ENCODE results near the gene IPCEF1. TPM values are rescaled to one million over a fixed set of nuclear protein-coding genes. Genes with fewer than 3 reads are reported as not detected.
A peak's percentile ranks its signal among the peaks of the same experiment; 100 is the strongest.
"Not testable (repeated sequence)": the region's sequence is repeated elsewhere in the genome, so short reads cannot be mapped to it uniquely, and the experiment has no call there.

IPCEF1 gene
- total and polyA plus RNA-seq, 5 donors from 2014 or later: 82.4 to 160 (median 85.9) TPM

DNA sequence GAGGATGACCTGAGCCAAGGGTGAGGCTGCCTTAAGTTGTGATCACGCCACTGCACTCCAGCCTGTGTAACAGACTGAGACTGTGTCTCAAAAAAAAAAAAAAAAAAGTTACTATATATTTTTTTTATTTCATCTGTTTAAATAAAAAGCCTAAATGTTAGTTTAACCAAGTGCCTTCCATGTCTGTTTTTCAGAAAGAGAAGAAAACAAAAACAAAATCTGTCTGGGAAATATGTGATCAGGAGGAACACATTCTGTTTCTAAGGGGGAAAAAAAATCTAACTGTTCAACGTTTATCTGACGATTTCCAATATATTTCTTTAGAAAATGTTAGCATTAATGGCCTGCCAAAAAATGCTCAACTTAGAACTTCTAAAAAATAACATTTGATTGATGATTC lies 147.0 kb downstream of the IPCEF1 start:
- peaks cover 69% of the 10 kb centered on the region for H3K36me3 Mint-ChIP-seq
- DNase-seq (no peak), ATAC-seq (ENCODE audit: low read depth in 2 of 2) (no peak)
- no peaks in the 10 kb centered on the region for H3K27me3 Mint-ChIP-seq
- no peak overlapping the region for H3K4me3 Mint-ChIP-seq
- Histone ChIP-seq H3K4me1 (ENCODE audit: control insufficient read depth, insufficient read depth, low read length, poor library complexity, severe bottlenecking) (no peaks in the 10 kb centered on the region), H3K9me3 (ENCODE audit: control insufficient read depth in 2 of 2, low read length in 2 of 2) (no peaks in the 10 kb centered on the region), H3K4me3 (ENCODE audit: low read depth, low read length) (no peak overlapping the region), H3K36me3 (ENCODE audit: control insufficient read depth, insufficient read depth, low read length) (peaks cover 97% of the 10 kb centered on the region), H3K27ac (ENCODE audit: insufficient read depth, low read length, poor library complexity, severe bottlenecking) (no peak overlapping the region), H3K27me3 (ENCODE audit: control insufficient read depth, insufficient read depth, low read length) (no peaks in the 10 kb centered on the region)
- peaks cover 34 to 62% (median 46%) of the 10 kb centered on the region in 4 donors for H3K4me1 Mint-ChIP-seq
- H3K27ac Mint-ChIP-seq: no peak overlapping the region
- H3K9me3 Mint-ChIP-seq: no peaks in the 10 kb centered on the region

DNA sequence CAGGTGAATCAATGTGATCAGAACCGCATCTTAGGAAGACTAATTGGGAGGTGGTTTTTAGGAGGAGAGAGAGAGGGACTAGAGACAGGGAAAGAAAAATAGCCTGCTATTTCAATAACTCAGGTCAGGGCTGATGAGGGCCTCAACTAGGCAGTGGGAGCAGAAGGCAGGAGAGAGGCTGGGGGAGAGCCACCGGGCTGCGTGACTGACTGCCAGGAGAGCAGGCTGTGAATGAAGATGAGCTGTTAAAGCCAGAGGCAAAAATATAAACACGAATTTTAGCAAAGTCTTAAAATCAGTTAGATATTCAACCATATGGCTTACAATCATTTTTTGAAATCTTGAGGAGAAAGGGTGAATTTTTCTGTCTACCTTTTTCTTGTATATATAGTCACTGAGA lies 149.6 kb downstream of the IPCEF1 start:
- Mint-ChIP-seq H3K36me3 (peaks cover 72% of the 10 kb centered on the region), H3K27me3 (no peaks in the 10 kb centered on the region), H3K9me3 (peaks cover 0 to 1% (median 0%) of the 10 kb centered on the region in 7 donors), H3K4me3 (no peak overlapping the region), H3K4me1 (peaks cover 45 to 66% (median 54%) of the 10 kb centered on the region in 4 donors), H3K27ac (peak overlapping the region in 1 of 3 donors; percentile 73)
- H3K9me3 ChIP-seq (ENCODE audit: control insufficient read depth in 2 of 2, low read length in 2 of 2): no peaks in the 10 kb centered on the region
- no peaks in the 10 kb centered on the region for H3K27me3 ChIP-seq (ENCODE audit: control insufficient read depth, insufficient read depth, low read length)
- H3K36me3 ChIP-seq (ENCODE audit: control insufficient read depth, insufficient read depth, low read length): peaks cover 98% of the 10 kb centered on the region
- ATAC-seq (ENCODE audit: low read depth in 2 of 2) (no peak), DNase-seq (no peak)
- no peaks in the 10 kb centered on the region for H3K4me1 ChIP-seq (ENCODE audit: control insufficient read depth, insufficient read depth, low read length, poor library complexity, severe bottlenecking)
- no peak overlapping the region for H3K27ac ChIP-seq (ENCODE audit: insufficient read depth, low read length, poor library complexity, severe bottlenecking)
- no peak overlapping the region for H3K4me3 ChIP-seq (ENCODE audit: low read depth, low read length)

- ATAC-seq (ENCODE audit: low read depth in 2 of 2) (no peak), DNase-seq (no peak)
- H3K27me3 Mint-ChIP-seq: no peaks in the 10 kb centered on the region
- no peaks in the 10 kb centered on the region for H3K9me3 ChIP-seq (ENCODE audit: control insufficient read depth in 2 of 2, low read length in 2 of 2)
- H3K36me3 ChIP-seq (ENCODE audit: control insufficient read depth, insufficient read depth, low read length): peaks cover 97% of the 10 kb centered on the region
- H3K4me1 ChIP-seq (ENCODE audit: control insufficient read depth, insufficient read depth, low read length, poor library complexity, severe bottlenecking): no peaks in the 10 kb centered on the region
- no peak overlapping the region for H3K4me3 ChIP-seq (ENCODE audit: low read depth, low read length)
- H3K4me1 Mint-ChIP-seq: peaks cover 52 to 70% (median 59%) of the 10 kb centered on the region in 4 donors
- H3K27ac ChIP-seq (ENCODE audit: insufficient read depth, low read length, poor library complexity, severe bottlenecking): no peak overlapping the region
- H3K36me3 Mint-ChIP-seq: peaks cover 80% of the 10 kb centered on the region
- no peaks in the 10 kb centered on the region for H3K27me3 ChIP-seq (ENCODE audit: control insufficient read depth, insufficient read depth, low read length)
- peak overlapping the region in 2 of 3 donors; percentile 69 to 73 for H3K27ac Mint-ChIP-seq
- no peak overlapping the region for H3K4me3 Mint-ChIP-seq
- peaks cover 0 to 1% (median 0%) of the 10 kb centered on the region in 7 donors for H3K9me3 Mint-ChIP-seq
Measured at GRCh38 chr6:154206141-154206540, 150.5 kb downstream of the IPCEF1 start.

GRCh38 chr6:154202958-154203357 lies 153.6 kb downstream of the IPCEF1 start:
- H3K27me3 Mint-ChIP-seq: no peaks in the 10 kb centered on the region
- peak overlapping the region in 1 of 4 donors; percentile 4 for H3K4me3 Mint-ChIP-seq
- H3K9me3 Mint-ChIP-seq: peaks cover 0 to 1% (median 0%) of the 10 kb centered on the region in 7 donors
- Histone ChIP-seq H3K9me3 (ENCODE audit: control insufficient read depth in 2 of 2, low read length in 2 of 2) (no peaks in the 10 kb centered on the region), H3K27me3 (ENCODE audit: control insufficient read depth, insufficient read depth, low read length) (no peaks in the 10 kb centered on the region), H3K36me3 (ENCODE audit: control insufficient read depth, insufficient read depth, low read length) (peaks cover 97% of the 10 kb centered on the region), H3K4me3 (ENCODE audit: low read depth, low read length) (no peak overlapping the region), H3K27ac (ENCODE audit: insufficient read depth, low read length, poor library complexity, severe bottlenecking) (no peak overlapping the region), H3K4me1 (ENCODE audit: control insufficient read depth, insufficient read depth, low read length, poor library complexity, severe bottlenecking) (no peaks in the 10 kb centered on the region)
- DNase-seq: no peak
- peaks cover 52 to 81% (median 71%) of the 10 kb centered on the region in 4 donors for H3K4me1 Mint-ChIP-seq
- ATAC-seq (ENCODE audit: low read depth in 2 of 2): no peak
- H3K27ac Mint-ChIP-seq: peak overlapping the region; percentile 11 to 42 (median 17)
- H3K36me3 Mint-ChIP-seq: peaks cover 84% of the 10 kb centered on the region

DNA sequence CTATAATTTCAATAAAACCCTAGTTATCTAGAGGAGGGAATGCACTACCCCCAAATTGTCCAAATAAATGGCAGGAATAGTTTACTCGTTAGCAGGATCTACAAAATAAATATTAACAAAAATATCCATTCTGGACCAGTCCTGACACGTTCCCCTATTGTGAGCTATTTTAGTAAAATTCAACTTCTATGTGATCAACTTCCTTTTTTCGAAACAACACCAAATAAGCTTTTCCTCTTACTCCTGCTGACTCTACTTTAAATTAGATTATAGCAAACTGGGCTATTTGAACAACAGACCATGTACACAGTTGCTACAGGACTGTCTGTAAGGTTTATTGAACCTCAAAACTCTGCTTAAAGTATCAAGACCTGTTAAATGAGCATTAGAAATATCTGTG lies 154.3 kb downstream of the IPCEF1 start:
- Mint-ChIP-seq H3K4me3 (no peak overlapping the region), H3K27me3 (no peaks in the 10 kb centered on the region)
- peaks cover 97% of the 10 kb centered on the region for H3K36me3 ChIP-seq (ENCODE audit: control insufficient read depth, insufficient read depth, low read length)

DNA sequence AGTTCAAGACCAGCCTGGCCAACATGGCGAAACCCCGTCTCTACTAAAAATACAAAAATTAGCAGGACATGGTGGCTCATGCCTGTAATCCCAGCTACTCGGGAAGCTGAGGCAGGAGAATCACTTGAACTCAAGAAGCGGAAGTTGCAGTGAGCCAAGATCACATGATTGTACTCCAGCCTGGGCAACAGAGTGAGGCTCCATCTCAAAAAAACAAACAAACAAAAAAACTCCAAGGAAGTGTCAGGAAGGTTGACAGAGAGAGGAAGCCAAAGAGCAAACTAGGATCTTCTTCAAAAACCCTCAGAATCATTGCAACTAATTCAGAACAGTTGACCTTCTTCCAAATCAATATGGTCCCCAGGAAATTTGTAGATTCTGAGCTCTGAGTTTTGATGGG lies 154.9 kb downstream of the IPCEF1 start:
- H3K27ac Mint-ChIP-seq; H3K9me3 ChIP-seq (ENCODE audit: control insufficient read depth in 2 of 2, low read length in 2 of 2); H3K27ac ChIP-seq (ENCODE audit: insufficient read depth, low read length, poor library complexity, severe bottlenecking); H3K4me1 ChIP-seq (ENCODE audit: control insufficient read depth, insufficient read depth, low read length, poor library complexity, severe bottlenecking); H3K4me3 Mint-ChIP-seq; H3K4me3 ChIP-seq (ENCODE audit: low read depth, low read length); DNase-seq; H3K27me3 Mint-ChIP-seq; H3K27me3 ChIP-seq (ENCODE audit: control insufficient read depth, insufficient read depth, low read length); H3K9me3 Mint-ChIP-seq; ATAC-seq (ENCODE audit: low read depth in 2 of 2): not testable (repeated sequence)
- peaks cover 43 to 86% (median 73%) of the 10 kb centered on the region in 4 donors for H3K4me1 Mint-ChIP-seq
- peaks cover 96% of the 10 kb centered on the region for H3K36me3 ChIP-seq (ENCODE audit: control insufficient read depth, insufficient read depth, low read length)
- H3K36me3 Mint-ChIP-seq: peaks cover 73% of the 10 kb centered on the region

More for the DNA sequence above, 154.3 kb downstream of the IPCEF1 start:
- Mint-ChIP-seq H3K27ac (no peak overlapping the region), H3K9me3 (peaks cover 0 to 1% (median 0%) of the 10 kb centered on the region in 7 donors), H3K4me1 (peaks cover 46 to 84% (median 72%) of the 10 kb centered on the region in 4 donors), H3K36me3 (peaks cover 78% of the 10 kb centered on the region)
- DNase-seq (no peak), ATAC-seq (ENCODE audit: low read depth in 2 of 2) (no peak)
- Histone ChIP-seq H3K4me1 (ENCODE audit: control insufficient read depth, insufficient read depth, low read length, poor library complexity, severe bottlenecking) (peaks cover 3% of the 10 kb centered on the region), H3K27me3 (ENCODE audit: control insufficient read depth, insufficient read depth, low read length) (no peaks in the 10 kb centered on the region), H3K27ac (ENCODE audit: insufficient read depth, low read length, poor library complexity, severe bottlenecking) (no peak overlapping the region), H3K4me3 (ENCODE audit: low read depth, low read length) (no peak overlapping the region), H3K9me3 (ENCODE audit: control insufficient read depth in 2 of 2, low read length in 2 of 2) (no peaks in the 10 kb centered on the region)

DNA sequence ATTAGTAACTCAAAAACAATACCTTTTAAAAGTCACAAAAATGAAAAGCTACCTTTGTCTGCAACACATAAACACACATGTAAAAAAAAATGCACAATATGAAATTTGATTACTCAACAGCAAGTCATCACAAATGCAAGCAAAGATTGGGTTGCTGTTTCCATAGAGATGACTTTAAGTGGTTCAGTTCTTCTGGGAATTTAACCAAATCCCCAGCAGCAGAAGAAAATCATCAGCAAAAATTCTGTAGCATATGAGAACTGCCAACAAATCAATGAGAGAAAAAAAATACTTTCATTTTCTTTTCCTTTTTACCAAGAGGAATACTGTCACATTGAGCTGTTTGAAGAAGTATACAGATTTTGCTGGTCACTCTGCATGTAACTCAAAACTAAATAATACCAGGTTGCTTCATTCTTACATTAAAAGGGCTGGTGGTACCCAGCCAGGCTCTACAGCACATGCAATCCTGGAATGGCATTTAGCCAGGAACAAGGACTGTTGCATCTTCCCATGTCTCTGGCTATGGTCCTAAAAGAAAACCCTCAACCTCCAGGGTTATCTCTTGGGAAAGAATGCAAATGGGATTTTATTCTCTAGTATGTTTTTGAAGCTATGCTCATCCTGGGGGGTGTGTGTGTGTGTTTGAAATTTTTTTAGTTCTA lies 159.3 kb downstream of the IPCEF1 start:
- Mint-ChIP-seq H3K9me3 (peaks cover 0 to 8% (median 3%) of the 10 kb centered on the region in 7 donors), H3K4me1 (peaks cover 34 to 83% (median 64%) of the 10 kb centered on the region in 4 donors), H3K27ac (peak overlapping the region in 1 of 3 donors; percentile 72), H3K27me3 (no peaks in the 10 kb centered on the region), H3K36me3 (peaks cover 70% of the 10 kb centered on the region), H3K4me3 (no peak overlapping the region)
- DNase-seq (peak in 1 of 3 donors; percentile 17), ATAC-seq (ENCODE audit: low read depth in 2 of 2) (no peak)
- no peak overlapping the region for H3K4me3 ChIP-seq (ENCODE audit: low read depth, low read length)
- no peaks in the 10 kb centered on the region for H3K27me3 ChIP-seq (ENCODE audit: control insufficient read depth, insufficient read depth, low read length)
- H3K9me3 ChIP-seq (ENCODE audit: control insufficient read depth in 2 of 2, low read length in 2 of 2): no peaks in the 10 kb centered on the region
- H3K27ac ChIP-seq (ENCODE audit: insufficient read depth, low read length, poor library complexity, severe bottlenecking): no peak overlapping the region
- peaks cover 6% of the 10 kb centered on the region for H3K4me1 ChIP-seq (ENCODE audit: control insufficient read depth, insufficient read depth, low read length, poor library complexity, severe bottlenecking)
- H3K36me3 ChIP-seq (ENCODE audit: control insufficient read depth, insufficient read depth, low read length): peaks cover 74% of the 10 kb centered on the region

Data from CD4-positive, CD25-positive, alpha-beta regulatory T cell (primary cell).